ENCODE data around the gene SLC2A10.

SLC2A10 gene

DNA sequence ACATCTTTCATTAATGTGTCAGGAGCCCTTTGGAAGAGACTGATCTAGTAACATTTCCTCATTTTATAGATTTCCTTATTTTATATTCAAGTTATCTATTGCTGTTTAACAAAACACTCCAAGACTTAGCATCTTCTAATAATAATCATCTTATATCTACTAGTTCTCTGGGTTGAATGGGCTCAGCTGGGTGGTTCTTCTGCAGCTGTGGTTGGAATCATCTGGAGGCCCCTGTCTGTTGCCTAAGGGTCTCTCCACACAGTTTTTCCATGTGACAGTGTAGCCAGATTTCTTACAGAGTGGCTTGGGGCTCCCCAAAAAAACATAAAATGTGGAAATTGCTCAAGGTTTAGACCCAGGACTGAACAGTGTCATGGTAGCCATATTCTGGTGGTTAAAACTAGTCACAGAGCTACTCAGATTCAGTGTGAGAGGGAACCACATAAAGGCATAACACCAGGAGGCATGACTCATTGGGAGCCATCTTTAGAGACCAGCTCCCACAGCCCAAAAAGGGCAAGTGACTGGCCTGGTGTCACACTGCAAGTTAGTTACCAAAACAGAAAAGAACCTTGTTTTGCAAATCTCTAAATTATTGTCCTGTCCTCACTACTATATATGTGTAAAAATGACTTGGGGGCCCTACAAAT is 11.5 kb downstream of the SLC2A10 start:
- ChIA-PET POLR2A (interaction anchor here (0.6 kb wide), 1 partner anchor 1220 kb away, joined by 3 read pairs; no protein-coding TSS in a partner anchor), CTCF (no interaction called here)
- no peak overlapping the region for H3K4me3 ChIP-seq (ENCODE audit: low read depth, low read length)
- no peaks in the 10 kb centered on the region for H3K9me3 ChIP-seq (ENCODE audit: control insufficient read depth, insufficient read depth, low read depth, low read length)
- no peak overlapping the region for H3K27ac ChIP-seq (ENCODE audit: extremely low read depth, low read depth, low read length)
- H3K36me3 ChIP-seq (ENCODE audit: control insufficient read depth in 2 of 2, insufficient read depth in 1 of 2, low read length in 2 of 2) = no peaks in the 10 kb centered on the region
- TF ChIP-seq, protein P1, sequence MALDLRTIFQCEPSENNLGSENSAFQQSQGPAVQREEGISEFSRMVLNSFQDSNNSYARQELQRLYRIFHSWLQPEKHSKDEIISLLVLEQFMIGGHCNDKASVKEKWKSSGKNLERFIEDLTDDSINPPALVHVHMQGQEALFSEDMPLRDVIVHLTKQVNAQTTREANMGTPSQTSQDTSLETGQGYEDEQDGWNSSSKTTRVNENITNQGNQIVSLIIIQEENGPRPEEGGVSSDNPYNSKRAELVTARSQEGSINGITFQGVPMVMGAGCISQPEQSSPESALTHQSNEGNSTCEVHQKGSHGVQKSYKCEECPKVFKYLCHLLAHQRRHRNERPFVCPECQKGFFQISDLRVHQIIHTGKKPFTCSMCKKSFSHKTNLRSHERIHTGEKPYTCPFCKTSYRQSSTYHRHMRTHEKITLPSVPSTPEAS (tag by site-specific recombination; IDR thresholded peaks at IDR 0.05) = no peak
- TF ChIP-seq SP7 (tag by site-specific recombination; IDR thresholded peaks at IDR 0.05) (no peak), ZNF394 (tag by site-specific recombination; IDR thresholded peaks at IDR 0.05; ENCODE audit: borderline replicate concordance) (no peak), ZNF660 (tag by site-specific recombination; IDR thresholded peaks at IDR 0.05) (no peak), ZNF776 (tag by site-specific recombination; IDR thresholded peaks at IDR 0.05; ENCODE audit: borderline replicate concordance) (no peak), ZNF169 (tag by site-specific recombination; IDR thresholded peaks at IDR 0.05) (no peak), KLF7 (tag by site-specific recombination; IDR thresholded peaks at IDR 0.05; ENCODE audit: borderline replicate concordance) (no peak)
- H3K4me1 ChIP-seq (ENCODE audit: control insufficient read depth, insufficient read depth, low read length) = no peaks in the 10 kb centered on the region

- TF ChIP-seq, protein P2, sequence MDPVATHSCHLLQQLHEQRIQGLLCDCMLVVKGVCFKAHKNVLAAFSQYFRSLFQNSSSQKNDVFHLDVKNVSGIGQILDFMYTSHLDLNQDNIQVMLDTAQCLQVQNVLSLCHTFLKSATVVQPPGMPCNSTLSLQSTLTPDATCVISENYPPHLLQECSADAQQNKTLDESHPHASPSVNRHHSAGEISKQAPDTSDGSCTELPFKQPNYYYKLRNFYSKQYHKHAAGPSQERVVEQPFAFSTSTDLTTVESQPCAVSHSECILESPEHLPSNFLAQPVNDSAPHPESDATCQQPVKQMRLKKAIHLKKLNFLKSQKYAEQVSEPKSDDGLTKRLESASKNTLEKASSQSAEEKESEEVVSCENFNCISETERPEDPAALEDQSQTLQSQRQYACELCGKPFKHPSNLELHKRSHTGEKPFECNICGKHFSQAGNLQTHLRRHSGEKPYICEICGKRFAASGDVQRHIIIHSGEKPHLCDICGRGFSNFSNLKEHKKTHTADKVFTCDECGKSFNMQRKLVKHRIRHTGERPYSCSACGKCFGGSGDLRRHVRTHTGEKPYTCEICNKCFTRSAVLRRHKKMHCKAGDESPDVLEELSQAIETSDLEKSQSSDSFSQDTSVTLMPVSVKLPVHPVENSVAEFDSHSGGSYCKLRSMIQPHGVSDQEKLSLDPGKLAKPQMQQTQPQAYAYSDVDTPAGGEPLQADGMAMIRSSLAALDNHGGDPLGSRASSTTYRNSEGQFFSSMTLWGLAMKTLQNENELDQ (tag by site-specific recombination; IDR thresholded peaks at IDR 0.05; ENCODE audit: low read depth) = no peak
- no peak for TF ChIP-seq KLF7 (tag by site-specific recombination; IDR thresholded peaks at IDR 0.05; ENCODE audit: borderline replicate concordance)
- TF ChIP-seq, protein P1 (tag by site-specific recombination; IDR thresholded peaks at IDR 0.05) = no peak
- TF ChIP-seq ZSCAN16 (tag by site-specific recombination; IDR thresholded peaks at IDR 0.05) = no peak
- TF ChIP-seq RBAK (tag by site-specific recombination; IDR thresholded peaks at IDR 0.05) = no peak
- TF ChIP-seq ZNF157 (tag by site-specific recombination; IDR thresholded peaks at IDR 0.05) = no peak
- no peak for TF ChIP-seq ZNF10 (tag by site-specific recombination; IDR thresholded peaks at IDR 0.05)
- TF ChIP-seq ELK4 (IDR thresholded peaks at IDR 0.05; ENCODE audit: borderline replicate concordance, low read depth, low read length) = no peak
- no peak for TF ChIP-seq ZNF292 (tag by site-specific recombination; IDR thresholded peaks at IDR 0.05; ENCODE audit: borderline replicate concordance, low read depth)
- no peak for TF ChIP-seq ZNF747 (tag by site-specific recombination; IDR thresholded peaks at IDR 0.05)
- TF ChIP-seq ZNF501 (tag by site-specific recombination; IDR thresholded peaks at IDR 0.05) = no peak
- no peak for TF ChIP-seq ZNF510 (tag by site-specific recombination; IDR thresholded peaks at IDR 0.05; ENCODE audit: insufficient replicate concordance)
- Histone ChIP-seq H3K36me3 (ENCODE audit: control insufficient read depth in 2 of 2, insufficient read depth in 1 of 2, low read length in 2 of 2) (no peaks in the 10 kb centered on the region), H3K27ac (ENCODE audit: extremely low read depth, low read depth, low read length) (no peak overlapping the region), H3K4me1 (ENCODE audit: control insufficient read depth, insufficient read depth, low read length) (no peaks in the 10 kb centered on the region), H3K9me3 (ENCODE audit: control insufficient read depth, insufficient read depth, low read depth, low read length) (no peaks in the 10 kb centered on the region), H3K4me3 (ENCODE audit: low read depth, low read length) (no peak overlapping the region)
- CTCF ChIA-PET = no interaction called here
- POLR2A ChIA-PET = interaction anchor here (0.6 kb wide), 1 partner anchor 1220 kb away, joined by 3 read pairs; no protein-coding TSS in a partner anchor
These were observed 12.0 kb downstream of the SLC2A10 start for GRCh38 chr20:46721476-46721875.
